Fibroblast of skin of right quadriceps (primary cell): Measurements from ENCODE around the gene VKORC1.

Experiments
- DNase-seq: peaks from one replicate; pipeline ENCODE4 v3.0.0-alpha.2; 2013

VKORC1 gene

GRCh38 chr16:31061126-31061812 lies 33.3 kb downstream of the VKORC1 start:
- no peak for DNase-seq

GRCh38 chr16:31055613-31056012 lies 39.0 kb downstream of the VKORC1 start:
- no peak for DNase-seq

GRCh38 chr16:31052114-31052513 lies 42.5 kb downstream of the VKORC1 start:
- peak; percentile 90 for DNase-seq

- DNase-seq, result no peak
Observed at GRCh38 chr16:31050280-31051030, 44.1 kb downstream of the VKORC1 start.

GRCh38 chr16:31043898-31044481 lies 50.6 kb downstream of the VKORC1 start:
- no peak for DNase-seq

- no peak for DNase-seq
Observed at GRCh38 chr16:31043352-31043751, 51.2 kb downstream of the VKORC1 start.

- DNase-seq, result no peak
Observed at GRCh38 chr16:31042866-31043265, 51.7 kb downstream of the VKORC1 start.
